ENCODE measurements around the gene IGFL2.
A peak's percentile ranks its signal among the peaks of the same experiment; 100 is the strongest.
"Not testable (repeated sequence)": the region's sequence is repeated elsewhere in the genome, so short reads cannot be mapped to it uniquely, and the experiment has no call there.

Gene IGFL2

DNA sequence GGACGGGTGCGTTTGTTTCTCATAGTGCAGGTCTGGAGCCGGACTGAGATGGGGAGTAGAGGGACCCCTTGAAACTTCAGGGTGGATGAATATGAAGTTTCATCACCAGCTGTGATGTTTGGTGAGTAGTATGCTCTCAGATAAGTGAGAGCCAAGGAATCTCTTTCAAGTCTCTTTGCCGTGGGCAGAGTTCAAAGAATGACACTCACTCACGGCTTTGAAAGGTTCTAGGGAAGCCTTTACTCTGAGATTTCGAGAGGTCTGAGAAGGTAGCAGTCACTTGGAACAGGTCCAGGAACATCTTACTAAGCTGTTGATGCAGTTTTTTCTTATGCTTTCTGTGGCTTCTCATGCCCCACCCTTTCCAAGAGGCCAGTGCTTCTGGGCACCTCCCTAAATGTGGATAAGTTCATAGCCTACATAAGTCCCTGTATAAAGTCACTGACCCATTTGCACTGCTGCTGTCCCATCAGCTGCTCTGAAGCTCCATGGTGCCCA is at the start of gene IGFL2:
IGFL2 (plus strand) TSS at position 448 of the 498 bp plus-strand sequence; CDS start at position 489, 41 bp downstream.
- DNase-seq = no peak

DNA sequence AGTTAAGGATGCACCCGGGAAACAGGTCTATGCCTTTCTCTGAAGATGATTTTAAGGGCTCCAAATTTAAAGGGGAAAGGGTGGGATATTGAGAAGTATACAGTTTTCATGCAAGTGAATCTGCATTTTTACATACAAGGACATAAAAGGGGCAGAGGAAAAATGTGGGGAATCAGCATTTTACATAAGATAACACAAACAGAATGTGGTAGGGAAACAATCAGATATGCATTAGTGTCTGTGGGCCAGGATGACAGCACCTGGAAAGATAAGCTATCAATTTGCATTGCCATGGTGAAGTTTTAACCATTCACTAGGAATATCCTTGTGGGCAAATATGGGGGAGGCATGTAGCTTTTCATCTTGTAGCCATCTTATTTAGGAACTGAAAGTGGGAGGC is 47.7 kb upstream of the IGFL2 start:
- no peak for DNase-seq

DNA sequence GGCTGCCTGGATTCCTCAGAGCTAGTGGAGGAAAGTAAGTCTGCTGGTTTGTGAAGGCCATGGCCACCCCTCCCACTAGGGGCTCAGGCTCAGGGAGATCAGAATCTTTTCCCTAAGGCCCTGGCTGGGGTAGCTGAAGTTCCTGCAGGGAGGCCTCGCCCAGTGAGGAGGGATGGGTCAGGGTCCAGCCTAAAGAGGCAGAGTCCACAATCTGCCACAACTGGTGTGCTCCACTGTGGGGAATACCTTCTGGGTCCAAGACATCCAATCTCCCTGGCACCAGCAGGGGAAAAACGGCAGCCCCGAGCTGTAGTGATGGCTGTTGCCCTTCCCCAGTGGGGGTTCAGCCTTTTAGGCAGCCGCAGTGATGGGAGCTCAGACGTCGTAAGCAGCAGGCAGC is 46.7 kb upstream of the IGFL2 start:
- DNase-seq = no peak

DNA sequence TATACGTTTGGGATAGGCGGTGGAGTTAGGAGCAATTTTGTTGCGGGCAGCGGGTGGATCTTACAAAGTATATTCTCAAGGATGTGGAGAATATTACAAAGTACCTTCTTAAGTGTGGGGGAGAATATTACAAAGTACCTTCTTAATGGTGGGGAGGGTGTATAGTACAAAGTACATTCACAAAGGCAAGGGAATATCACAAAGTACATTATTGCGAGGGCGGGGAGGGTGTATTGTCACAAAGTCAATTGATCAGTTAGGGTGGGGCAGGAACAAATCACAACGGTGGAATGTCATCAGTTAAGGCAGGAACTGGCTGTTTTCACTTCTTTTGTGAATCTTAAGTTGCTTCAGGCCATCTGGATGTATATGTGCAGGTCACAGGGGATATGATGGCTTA is 45.7 kb upstream of the IGFL2 start:
- not testable (repeated sequence) for DNase-seq

DNA sequence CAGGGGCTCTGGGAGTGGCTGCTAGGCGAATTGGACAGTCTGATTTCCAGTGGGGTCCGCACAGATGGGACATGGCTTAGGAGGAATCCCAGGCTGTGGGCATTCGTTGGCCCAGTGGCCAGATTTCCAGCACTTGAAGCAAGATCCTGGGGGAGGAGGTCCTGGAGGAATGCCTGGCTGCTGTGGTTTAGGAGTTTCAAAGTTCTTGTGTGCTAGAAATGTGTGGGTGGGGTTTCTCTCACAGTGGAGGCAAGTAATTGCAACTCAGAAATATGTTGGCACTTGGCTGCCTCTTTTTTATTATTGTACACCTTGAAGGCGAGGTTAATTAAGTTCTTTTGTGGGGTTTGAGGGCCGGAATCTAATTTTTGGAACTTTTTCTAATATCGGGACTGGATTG is 40.7 kb upstream of the IGFL2 start:
- no peak for DNase-seq

DNA sequence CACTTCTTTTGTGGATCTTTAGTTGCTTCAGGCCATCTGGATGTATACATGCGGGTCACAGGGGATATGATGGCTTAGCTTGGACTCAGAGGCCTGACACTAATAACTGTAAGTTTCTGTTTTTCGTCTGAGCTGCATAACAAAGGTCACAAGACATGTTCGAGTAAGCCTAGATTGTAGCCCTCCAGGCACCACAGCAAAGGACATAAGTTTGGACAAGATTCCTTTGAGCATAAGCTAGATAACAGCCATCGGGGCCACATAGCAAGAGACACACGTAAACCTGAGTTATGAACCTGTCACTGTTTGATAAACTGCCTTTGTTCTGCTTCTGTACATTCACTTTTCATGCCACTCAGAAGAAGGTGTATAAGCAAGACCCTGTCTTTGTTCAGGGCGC is 38.2 kb upstream of the IGFL2 start:
- DNase-seq = no peak

DNA sequence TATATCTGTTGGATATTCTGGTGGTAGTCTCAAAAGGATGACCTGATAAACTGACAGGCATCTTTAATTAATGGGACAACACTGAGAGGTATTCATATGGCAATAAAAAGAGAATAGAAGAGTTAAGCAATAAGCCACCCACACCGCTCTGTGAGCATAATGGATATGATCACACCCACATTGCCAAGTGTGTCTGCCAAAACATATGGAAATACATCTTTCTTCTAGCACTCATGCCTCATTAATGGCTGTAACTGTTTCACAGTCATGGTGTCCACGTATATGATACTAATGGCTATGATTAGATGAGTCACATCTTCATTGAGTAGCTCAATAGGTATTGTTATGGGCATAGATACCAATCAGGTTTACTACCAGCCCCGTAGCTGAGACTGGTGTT is 36.7 kb upstream of the IGFL2 start:
- no peak for DNase-seq

DNA sequence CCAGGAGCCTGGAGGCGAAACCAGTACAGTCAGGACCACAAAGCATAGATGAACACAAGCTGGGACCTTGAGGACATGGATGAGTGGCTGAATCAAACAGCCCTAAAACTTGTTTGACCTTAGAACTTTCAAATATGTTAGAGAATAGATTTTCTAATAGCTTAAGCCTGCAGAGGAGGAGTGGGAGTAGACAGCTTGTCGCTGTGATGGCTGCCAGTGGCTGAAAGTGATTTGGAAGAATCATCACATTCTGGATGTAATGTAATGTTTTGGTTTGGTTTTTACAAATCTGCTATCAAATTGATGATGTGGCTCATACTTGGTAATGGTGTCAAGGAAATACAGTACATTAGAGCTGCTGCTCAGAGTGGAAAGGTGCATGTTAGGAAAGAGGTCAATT is 35.5 kb upstream of the IGFL2 start:
- no peak for DNase-seq

DNA sequence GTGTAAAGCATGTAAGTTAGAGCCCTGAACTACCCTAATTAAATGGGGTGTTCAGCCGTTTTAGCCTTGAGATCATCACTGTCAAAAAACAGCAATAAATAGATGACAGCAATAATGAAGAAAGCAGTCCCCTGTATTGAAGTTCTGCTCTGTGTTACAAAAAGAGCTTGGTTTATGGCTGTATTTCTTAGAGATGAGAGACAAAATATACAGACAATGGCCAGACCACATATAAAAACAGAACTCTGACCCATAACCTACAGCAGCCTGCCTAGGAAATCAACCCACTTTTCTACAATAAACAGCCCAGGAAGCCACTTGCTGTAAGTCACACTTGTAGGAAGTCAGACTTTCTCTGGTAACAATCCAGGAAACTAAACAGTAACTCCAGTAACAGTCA is 34.3 kb upstream of the IGFL2 start:
- DNase-seq = no peak

DNA sequence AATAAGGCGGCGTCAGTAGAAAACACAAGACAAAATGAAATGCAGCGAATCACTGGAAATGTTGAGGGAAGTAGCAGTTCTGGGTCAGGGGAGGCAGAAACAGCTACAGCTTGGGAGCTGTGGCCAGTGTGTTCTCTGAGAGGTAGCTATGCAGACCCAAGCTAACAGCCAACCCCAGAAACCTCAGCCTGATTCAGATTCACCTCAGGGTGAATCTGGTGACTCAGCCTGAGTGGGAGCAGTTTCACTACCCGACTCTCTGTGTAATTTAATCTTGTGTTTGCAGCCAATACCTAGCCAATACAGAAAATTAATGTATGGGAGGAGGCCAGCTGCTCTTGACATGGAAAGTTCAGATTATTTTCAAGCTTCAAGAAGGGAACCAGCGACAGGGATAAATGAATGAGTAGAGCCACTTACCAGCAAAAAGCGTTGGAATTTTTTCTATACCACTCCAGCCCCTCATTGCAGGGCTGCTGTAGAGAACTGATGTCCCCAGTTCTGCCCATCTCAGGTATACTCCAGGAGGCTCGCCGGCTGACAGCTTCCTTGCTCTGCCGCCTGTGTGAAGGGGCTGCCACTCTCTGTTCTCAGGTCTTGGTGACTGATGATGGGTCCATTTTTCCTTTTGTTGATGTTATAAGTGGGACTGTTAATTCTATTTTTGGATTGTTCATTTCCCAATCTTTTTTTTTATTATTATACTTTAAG is 32.5 kb upstream of the IGFL2 start:
- DNase-seq = no peak

DNA sequence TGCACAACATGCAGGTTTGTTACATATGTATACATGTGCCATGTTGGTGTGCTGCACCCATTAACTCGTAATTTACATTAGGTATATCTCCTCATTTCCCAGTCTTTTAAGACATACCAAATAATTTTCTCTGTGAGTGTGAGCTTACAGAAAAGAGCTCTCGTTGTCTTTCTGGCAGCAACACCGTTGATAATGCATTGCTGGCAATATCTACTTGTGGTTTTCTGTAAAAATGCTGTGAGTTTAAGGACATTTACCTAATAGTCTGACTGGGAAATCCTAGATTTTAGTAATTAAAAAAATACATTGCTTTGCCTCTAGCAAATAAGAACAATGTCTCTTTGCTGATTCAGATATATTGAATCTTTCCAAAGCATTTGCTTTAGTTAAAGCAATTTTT is 31.9 kb upstream of the IGFL2 start:
- no peak for DNase-seq

DNA sequence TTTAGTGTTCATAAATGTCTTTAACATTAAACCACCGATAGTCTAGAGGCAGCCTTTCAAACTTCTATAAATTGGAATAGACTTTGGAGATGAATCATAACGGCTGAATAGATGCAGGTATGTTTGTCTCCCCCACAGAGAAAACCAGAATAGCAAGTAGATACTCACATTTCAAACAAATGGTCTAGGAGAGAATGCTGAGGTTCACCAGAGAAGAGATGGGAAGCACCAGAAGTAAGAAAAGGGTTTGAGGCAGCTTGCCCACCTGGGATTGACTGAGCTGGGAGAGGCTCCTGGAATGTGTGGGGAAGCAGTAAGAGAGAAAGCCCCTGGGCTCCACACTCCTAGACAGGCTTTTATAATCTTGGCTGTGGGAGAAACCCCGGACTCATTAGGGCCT is 29.9 kb upstream of the IGFL2 start:
- DNase-seq = no peak

DNA sequence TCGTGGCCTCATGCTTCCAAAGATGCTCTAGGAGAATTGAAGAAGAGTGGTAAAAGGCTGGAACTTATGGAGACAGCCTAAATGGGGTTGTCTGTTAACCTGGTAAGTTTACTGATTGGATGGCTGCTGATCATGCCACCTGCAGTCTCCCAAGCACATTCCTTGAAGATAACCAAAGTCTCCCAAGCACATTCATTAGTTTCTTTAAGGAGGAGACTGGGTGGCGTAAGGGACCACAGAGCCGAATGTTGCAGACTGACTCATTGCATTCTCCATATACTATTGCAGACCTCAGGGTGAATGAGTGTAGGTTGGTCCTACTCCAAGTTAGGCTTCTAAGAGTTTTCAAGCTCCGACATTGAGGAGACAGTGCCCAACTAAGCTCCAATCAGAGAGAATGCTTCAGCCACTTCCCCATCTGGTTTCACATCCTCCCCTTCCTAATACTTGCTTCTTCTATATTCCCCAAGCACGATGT is 23.4 kb upstream of the IGFL2 start, which contains the start of gene IGFL3:
IGFL3 (minus strand) TSS at position 51 of the 478 bp plus-strand sequence; CDS start at position 12, 39 bp downstream.
- DNase-seq = no peak

DNA sequence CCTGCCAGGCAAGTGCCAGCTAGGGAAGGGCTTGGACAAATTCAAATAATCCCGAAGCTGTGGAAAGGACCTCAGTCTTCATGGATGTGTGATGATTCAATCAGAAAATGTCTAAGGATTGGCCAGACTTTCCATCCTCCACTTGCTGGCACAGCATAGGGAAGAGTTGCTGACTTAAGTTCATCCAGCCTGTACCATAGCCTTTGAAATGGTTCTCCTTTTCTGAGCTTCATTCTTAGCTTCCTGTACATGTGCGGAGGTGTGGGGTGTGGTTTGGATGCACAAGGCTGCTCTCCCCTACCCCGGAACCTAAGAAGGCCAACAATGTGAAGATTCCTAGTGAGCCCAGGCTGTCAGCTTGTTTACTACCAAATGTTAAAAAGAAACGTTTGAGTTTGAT is 22.6 kb upstream of the IGFL2 start:
- no peak for DNase-seq

DNA sequence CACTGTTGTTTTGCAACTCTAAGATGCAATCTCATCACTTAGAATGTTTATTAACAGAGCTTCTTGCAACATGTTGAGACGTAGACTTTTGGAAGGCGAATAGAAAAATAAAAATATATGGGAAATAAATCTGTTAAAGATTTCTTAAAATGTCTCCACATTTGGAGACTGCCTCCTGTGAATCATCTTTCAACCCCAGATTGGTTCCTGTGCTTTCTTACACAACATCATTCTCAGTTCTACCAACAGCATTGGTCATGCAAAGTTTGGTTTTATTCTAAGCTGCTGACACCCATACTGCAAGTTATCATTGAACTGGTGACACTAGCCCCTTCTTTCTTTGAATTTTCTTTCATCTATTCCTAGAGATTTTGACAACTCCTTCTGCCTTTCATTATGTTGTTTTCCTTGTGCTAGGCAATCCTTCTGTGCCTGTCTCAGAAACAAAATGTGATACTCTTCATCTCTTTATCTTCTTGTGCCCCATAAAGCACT is 21.9 kb upstream of the IGFL2 start:
- no peak for DNase-seq

DNA sequence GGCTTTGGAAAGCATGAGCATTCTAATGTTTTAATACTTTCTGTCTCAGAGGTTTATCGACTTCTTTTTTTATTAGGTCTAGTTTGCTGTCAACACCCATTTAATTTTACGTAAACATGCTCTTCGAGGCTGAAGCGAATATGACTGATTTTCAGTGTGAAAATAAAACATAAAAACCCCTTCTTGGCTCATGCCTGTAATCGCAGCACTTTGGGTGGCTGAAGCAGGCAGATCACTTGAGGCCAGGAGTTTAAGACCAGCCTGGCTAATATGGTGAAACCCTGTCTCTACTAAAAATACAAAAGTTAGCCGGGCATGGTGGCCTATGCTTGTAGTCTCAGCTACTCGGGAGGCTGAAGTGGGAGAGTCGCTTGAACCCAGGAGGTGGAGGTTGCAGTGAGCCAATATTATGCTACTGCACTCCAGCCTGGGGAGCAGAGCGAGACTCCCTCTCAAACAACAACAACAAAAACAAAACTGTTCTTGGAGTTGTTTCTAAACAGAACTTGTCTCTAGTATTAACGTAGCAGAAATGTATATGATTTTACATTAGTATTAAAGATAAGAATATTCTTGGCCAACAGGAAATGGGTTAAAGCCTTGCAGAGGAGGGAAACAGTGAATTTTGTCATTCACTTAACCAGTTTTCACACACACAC is 16.4 kb upstream of the IGFL2 start:
- DNase-seq = no peak

DNA sequence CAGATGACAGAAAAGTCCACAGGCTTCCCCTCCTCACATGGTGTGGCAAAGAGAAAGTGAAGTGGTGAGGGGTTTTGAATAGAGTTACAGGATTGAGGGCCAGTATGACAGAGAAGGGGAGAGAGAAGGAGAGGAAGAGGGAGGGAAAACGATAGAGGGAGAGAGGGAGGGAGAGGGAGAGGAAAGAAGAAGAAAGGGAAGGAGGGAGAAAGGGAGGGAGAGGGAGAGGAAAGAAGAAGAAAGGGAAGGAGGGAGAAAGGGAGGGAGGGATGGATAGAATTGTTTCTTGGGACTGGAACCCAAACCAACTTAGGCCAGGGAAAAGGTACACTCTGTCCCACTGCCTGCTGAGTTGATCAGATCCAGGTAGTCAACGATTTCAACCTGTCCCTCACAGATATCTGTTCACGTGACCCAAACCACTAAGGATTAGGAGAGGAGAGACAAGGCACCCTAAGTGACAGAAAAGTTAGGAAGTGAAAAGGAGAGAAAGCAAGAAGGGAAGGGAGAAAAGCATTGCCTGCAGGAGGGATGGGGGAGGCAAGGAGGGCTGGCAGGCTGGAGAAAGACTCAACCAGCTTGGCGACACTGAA is 15.4 kb upstream of the IGFL2 start:
- DNase-seq = no peak

DNA sequence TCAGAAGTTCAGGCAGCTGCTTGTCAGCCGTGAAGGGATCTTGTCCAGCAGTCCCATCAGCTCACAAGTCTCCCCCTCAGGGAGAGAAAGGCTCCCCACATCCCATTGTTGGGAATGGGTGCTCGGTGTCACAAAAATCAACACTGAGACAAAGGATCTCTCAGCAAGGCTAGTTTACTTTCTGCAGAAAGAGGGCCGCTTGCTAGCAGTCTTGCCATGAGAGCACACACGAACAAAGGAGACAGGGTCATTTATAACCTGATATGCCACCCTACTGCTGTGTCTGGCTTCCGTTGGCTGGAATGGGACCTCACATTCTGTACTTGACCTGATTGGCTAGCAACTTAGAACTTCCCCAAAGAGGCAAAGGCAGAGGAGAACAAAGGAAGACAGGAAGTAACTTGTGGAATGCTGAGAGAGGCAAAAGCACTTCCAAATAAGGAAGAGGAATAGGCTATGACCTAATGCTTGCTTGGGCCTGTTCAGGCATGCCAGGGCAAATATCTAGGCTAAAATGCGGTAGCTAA is 14.9 kb upstream of the IGFL2 start:
- DNase-seq = peak; percentile 75

DNA sequence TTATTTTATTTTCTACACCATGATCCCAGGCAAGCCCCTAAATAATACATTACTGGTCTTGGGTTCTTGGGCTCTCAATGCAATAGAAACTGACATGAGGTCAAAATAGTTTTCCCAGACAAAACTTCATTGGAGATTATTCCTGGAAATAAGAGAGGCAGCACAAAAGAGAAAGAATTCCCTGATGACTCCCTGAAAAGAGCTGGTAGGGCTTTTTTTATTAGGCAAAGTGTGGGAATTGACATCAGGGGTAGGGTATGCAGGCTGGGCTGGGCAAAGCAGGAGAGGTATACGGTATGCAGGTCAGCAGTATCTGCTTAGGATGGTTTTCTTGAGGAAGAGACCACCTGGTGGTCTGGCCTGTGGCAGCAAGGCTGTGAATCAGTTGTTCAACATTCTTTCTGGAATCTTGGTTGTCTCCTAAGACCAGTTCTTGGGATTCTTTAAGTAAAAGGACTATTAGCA is 14.2 kb upstream of the IGFL2 start:
- DNase-seq = no peak

DNA sequence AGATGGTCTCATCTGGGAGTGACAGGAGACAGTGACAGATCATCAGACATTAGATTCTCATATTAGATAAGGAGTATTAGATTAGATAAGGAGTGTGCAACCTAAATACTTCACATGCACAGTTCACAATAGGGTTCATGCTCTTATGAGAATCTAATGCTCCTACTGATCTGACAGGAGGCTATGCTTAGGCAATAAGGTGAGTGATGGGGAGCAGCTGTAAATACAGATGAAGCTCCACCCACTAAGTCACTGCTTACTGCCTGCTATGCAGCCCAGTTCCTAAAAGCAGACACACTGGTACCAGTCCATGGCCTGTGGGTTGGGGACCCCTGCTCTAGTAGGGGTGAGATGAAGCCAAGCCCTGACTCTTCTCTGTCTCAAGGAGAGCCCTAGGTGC is 13.5 kb upstream of the IGFL2 start:
- peak; percentile 36 for DNase-seq

DNA sequence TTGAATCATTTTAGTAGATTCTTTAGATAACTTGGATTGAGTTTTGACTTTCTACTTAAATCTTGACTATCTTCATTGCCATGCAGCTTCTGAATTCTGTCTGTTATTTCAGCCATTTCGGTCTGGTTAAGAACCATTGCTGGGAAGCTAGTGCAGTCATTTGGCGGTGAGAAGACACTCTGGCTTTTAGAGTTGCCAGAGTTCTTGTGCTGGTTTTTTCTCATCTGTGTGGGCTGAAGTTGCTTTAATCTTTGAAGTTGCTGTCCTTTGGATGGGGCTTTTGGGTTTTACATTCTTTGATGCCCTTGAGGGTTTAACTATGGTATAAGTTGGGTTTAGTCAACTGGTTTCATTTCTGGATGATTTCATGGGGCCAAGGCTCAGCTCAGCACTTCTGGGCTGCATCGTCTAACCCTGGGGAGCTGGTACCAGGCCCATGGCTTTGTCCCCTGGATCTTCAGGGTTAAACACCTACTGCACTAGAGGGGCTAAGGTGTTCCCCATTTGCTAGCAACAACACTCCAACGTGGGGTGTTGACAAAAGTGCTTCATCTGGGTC is 10.0 kb upstream of the IGFL2 start:
- DNase-seq = no peak

DNA sequence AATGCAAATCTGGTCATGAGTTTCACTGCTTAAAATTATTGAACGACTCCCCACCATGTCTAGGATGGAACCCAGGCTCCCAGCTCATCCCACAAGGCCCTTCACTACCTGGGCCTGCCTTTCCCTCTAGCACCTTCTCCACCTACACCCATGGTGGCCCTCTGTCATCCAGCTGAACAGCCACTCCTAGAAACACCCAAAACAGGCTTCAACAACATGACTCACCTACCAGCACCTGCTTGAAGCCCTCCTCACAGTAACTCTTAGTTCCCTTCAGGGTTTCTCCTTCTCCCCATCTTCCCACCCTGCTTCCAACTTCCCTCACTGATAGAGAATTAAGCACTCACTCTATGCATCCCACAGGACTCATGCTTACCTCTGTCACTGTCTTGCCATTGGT is 6.6 kb upstream of the IGFL2 start:
- DNase-seq = no peak

DNA sequence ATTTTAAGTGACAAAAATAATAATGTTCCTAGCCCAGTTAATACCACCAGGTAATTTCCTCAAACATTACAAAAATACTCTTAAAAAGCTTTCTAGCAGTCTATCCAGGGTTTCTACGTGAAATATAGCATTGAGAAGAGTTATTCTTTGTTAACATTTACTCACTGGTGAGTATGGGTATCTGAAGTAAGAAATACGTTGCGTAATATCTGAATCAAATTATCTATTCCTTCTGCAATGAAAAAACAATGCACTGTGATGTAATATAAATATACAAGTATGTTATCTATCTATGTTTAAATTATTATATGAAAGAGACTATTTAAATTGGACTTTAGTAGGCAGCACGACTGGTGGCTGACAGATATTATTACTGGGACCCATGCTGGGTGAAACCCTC is 5.7 kb upstream of the IGFL2 start:
- DNase-seq = no peak
